Stimulated activated CD4-positive, alpha-beta T cell treated with anti-CD3 and anti-CD28 coated beads, Interleukin-12 subunit alpha, Interleukin-12 subunit beta, amount 100 ng/mL, for 4 hours (primary cell): Measurements from ENCODE around the gene MME.
"Not testable (repeated sequence)": the region's sequence is repeated elsewhere in the genome, so short reads cannot be mapped to it uniquely, and the experiment has no call there.

Experiments used
- DNase-seq: peaks from one replicate; pipeline ENCODE4 v3.0.0-alpha.2; 2020

The MME gene

DNA sequence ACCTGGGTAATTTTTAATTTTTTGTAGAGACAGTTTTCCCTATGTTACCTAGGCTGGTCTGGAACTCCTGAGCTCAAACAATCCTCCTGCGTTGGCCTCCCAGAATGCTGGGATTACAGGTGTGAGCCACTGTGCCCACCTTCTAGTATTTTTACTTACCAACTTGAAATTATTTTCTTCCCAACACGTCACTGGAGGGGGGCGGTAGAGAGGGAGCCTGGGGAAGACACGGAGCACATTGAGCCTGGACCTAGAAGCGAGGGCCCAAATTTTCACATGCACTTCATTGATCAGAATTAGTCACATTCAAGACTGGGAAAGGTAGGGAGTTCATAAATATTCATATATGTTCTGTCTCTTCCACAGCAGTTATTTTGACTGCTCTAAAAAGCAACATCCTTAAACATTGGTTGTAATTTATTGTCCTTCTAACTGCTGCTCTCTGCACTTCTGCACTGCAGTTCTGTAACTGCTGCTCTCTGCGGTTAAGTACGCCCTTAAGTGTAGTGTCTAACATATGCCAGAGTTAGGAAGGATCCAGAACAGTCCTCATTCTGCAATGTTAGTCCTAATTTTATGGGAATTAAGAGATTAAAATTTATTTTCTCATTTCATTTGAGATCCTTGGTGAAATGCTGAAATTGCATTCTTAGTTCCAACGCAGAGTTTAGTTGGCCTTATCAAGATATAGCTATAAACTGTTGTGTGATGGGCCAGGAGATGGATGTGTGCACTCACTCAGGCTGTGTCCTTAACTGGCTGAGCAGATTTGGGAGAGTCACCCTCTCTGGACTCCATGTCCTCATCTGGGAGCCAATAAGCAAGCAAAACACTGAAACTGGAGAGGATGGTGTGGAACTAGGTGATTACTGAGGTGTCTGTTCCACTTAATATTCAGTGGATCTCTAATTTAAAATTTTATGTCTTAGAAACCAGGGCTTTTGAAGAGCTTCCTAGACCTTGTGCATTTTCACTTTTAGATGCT is 115.1 kb downstream of the MME start:
- no peak for DNase-seq

DNA sequence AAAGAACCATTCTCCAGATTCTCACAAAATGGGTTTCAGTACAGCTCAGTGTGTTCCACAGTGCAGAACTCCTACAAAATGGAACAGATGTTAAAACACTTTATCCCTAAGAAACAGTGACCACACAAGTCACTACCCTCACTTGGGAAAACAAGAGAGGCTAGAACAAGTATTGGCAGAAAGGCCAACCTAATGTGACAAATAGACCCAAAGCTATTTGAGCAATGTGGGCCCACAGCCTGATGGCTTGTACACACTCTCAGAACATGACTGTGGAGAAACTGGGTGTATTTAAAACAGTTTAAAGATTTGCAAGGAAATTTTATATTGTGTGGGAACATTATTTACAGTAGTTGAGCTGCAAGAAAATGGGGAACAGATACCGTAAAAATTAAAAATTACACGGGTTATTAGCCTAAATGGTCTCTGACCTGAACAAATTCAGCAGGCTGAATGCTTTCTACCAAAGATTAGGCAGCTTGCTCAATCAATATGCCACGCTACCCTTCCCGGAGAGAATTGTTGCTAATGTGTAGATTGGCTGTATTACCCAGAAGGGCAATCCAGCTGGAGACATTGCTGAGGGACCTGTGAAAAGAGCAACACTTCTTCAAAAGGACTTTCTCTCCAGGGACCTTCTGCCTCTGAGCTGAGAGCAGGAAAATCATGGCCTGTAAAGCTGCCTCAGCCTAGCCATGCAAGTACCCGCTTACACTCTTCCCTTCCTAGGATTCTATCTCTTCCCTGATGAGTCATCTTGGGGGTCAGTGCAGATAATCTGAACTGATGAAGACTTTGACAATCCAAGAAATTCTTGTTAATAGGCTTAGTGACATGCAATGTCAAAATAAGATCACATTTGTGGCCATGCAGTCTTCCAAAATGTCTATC is 116.3 kb downstream of the MME start:
- DNase-seq, result no peak

- no peak for DNase-seq
These were observed 117.7 kb downstream of the MME start for GRCh38 chr3:155197786-155198185.

GRCh38 chr3:155202626-155203025 is 122.5 kb downstream of the MME start:
- no peak for DNase-seq

DNA sequence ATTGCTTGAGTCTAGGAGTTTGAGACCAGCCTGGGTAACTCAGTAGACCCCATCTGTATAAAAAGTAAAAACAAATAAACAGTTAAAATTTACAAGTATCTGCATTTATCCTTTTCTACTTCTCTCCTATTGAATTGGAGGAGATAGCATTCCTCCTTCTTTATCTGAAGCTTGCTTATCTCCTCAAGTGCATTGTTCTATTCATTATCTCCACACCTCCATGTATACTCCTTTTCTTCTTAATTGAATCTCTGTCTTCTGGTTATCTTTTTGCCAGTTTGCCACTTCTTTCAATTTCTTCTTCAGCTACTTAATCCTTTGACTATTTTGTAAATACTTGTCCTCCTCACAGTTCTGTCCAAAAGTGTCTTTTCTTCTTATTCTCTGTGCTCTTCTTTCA is 124.7 kb downstream of the MME start:
- no peak for DNase-seq

- no peak for DNase-seq
These were observed 128.2 kb downstream of the MME start for GRCh38 chr3:155208183-155208800.

- DNase-seq, result no peak
These were observed 130.6 kb downstream of the MME start for GRCh38 chr3:155210736-155211135.

- DNase-seq, result no peak
These were observed 131.1 kb downstream of the MME start for GRCh38 chr3:155211266-155211665.

GRCh38 chr3:155211940-155212339 is 131.8 kb downstream of the MME start:
- DNase-seq, result no peak

GRCh38 chr3:155216007-155216406 is 135.9 kb downstream of the MME start:
- DNase-seq, result not testable (repeated sequence)

GRCh38 chr3:155217591-155217990 is 137.5 kb downstream of the MME start:
- DNase-seq, result no peak

DNA sequence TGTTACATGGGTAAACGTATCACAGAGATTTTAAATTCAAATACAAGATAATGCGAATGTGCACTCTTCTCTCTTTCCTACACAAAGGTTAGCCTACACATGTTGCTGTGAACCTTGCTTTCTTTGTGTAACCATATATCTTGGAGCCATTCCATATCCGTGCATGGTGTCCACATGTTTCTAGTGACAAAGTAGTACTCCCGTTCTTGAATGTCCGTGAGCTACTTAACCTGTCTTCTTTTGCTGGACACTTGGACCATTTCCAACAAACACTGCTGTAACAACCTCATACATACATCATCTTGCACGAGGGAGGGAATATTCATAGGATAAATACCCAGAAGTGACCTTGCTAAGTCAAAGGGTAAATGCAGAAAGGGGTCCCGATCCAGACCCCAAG is 138.3 kb downstream of the MME start:
- DNase-seq, result no peak

DNA sequence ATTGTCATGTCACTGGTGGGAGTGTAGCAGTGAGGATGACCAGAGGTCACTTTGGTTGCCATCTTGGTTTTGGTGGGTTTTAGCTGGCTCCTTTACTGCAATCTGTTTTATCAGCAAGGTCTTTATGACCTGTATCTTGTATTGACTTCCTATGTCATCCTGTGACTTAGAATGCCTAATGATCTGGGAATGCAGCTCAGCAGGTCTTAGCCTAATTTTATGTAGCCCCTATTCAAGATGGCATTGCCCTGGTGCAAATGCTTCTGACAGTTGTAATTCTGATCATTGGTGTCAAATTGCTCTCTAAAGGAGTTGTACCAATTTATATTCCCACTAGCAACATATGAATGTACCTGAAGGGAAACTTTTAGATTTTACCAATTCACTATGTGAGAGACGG is 139.0 kb downstream of the MME start:
- DNase-seq, result no peak

DNA sequence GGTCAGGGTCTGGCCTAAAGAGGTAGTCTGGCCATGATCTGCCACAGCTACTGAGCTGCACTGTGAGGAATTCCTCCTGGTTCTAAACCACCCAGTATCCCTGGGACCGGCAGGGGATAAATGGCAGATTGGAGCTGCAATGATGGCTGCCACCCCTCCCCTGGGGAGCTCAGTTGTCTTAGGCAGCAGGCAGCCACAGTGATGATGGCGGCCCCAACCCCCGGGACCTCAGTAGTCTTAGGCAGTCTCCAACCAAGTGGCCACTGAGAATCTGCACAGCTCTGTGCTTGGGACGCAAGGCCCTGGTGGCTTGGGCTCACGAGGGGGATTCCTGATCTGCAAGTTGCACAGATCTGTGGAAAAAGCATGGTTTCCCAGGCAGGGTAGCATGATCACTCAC is 145.3 kb downstream of the MME start:
- no peak for DNase-seq

- no peak for DNase-seq
These were observed 147.0 kb downstream of the MME start for GRCh38 chr3:155227141-155227540.

- DNase-seq, result no peak
These were observed 148.6 kb downstream of the MME start for GRCh38 chr3:155228676-155229075.

DNA sequence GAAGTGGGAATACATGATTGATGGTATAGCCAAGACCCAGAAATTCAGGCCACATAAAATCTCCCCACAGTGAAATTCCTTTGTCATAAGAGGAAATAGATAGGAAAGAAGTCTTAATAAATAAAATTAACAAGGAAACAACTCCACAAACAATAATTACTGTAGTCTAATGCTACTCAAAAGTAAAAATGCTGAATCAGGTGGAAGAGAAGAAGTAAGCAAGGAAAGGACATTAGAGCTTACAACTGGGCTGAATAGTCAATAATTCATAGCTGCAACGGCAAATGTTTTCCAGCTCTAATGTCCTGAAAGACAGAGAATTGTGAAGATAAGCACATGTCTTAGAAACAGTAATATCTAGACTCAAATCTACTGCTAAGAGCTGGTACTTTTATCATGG is 149.0 kb downstream of the MME start:
- no peak for DNase-seq

DNA sequence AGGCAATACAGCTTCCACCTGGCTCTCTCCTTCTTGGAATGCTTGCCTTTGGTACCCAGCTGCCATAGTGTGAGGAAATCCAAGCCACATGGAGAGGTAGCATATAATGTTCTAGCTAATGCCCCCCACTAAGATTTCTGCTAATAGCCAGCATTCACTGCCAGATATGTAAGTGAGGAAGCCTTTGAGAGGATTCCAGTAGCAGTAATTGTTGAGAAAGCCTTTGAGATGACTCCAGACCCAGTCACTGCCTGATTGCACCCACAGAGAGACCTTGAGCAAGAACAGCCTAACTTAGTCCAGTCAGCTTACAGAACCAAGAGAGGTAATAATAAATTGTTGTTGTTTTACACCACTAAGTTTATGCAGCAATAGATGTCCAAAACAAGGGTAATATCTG is 150.3 kb downstream of the MME start:
- no peak for DNase-seq

GRCh38 chr3:155231792-155232191 is 151.7 kb downstream of the MME start:
- no peak for DNase-seq

DNA sequence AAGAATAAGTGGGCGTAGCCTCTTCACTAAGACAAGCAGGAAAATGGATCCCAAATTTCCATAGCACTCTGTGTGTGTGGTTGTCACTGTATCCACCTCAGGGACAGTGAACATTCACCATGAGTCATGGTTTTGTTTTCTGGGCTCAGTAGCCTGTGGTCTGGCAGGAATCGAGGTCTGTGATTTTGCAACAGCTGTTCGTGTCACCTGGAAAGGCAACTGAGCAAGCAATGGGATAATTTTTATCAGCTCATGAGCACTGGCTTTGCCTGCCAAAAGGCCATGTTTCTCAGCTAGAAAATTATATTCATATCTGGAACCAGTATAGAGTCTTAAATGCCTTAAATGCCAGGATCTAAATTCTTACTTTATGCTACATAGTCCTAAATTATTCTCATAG is 152.5 kb downstream of the MME start:
- DNase-seq, result no peak

- no peak for DNase-seq
These were observed 153.1 kb downstream of the MME start for GRCh38 chr3:155233213-155233612.
